Fibroblast of mammary gland (primary cell): ENCODE data around the gene SP6.

Source experiments
- DNase-seq: peaks from one replicate; pipeline ENCODE4 v3.0.0-alpha.2; 2010; ENCODE audit warnings: low read depth
- H3K4me3 ChIP-seq: 2 replicates; pipeline ENCODE4 v1.5.1; 2011; ENCODE audit warnings: low read depth, mild to moderate bottlenecking, low read length, moderate library complexity; ENCODE audit not compliant: control insufficient read depth
- TF ChIP-seq, protein P1 (sequence below): conservative IDR thresholded peaks from 2 replicates; pipeline ENCODE4 v1.5.1; 2011; ENCODE audit warnings: low read depth, low read length, inconsistent platforms; ENCODE audit not compliant: control insufficient read depth, insufficient read depth

The SP6 gene

GRCh38 chr17:47816947-47817346 lies 34.0 kb downstream of the SP6 start:
- no peak overlapping the region for H3K4me3 ChIP-seq
- no peak for DNase-seq

GRCh38 chr17:47816111-47816735 lies 34.7 kb downstream of the SP6 start:
- no peak for DNase-seq
- TF ChIP-seq, protein P1, sequence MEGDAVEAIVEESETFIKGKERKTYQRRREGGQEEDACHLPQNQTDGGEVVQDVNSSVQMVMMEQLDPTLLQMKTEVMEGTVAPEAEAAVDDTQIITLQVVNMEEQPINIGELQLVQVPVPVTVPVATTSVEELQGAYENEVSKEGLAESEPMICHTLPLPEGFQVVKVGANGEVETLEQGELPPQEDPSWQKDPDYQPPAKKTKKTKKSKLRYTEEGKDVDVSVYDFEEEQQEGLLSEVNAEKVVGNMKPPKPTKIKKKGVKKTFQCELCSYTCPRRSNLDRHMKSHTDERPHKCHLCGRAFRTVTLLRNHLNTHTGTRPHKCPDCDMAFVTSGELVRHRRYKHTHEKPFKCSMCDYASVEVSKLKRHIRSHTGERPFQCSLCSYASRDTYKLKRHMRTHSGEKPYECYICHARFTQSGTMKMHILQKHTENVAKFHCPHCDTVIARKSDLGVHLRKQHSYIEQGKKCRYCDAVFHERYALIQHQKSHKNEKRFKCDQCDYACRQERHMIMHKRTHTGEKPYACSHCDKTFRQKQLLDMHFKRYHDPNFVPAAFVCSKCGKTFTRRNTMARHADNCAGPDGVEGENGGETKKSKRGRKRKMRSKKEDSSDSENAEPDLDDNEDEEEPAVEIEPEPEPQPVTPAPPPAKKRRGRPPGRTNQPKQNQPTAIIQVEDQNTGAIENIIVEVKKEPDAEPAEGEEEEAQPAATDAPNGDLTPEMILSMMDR: no peak
- H3K4me3 ChIP-seq: no peak overlapping the region

More at GRCh38 chr17:47816947-47817346, 34.0 kb downstream of the SP6 start:
- TF ChIP-seq, protein P1: no peak

- TF ChIP-seq, protein P1: no peak
- DNase-seq: no peak
- H3K4me3 ChIP-seq: no peak overlapping the region
Measured at GRCh38 chr17:47815106-47815918, 35.7 kb downstream of the SP6 start.

- TF ChIP-seq, protein P1: no peak
- no peak overlapping the region for H3K4me3 ChIP-seq
- no peak for DNase-seq
Measured at GRCh38 chr17:47813512-47814031, 37.4 kb downstream of the SP6 start.

GRCh38 chr17:47813077-47813476 lies 37.9 kb downstream of the SP6 start:
- no peak overlapping the region for H3K4me3 ChIP-seq
- DNase-seq: no peak
- TF ChIP-seq, protein P1: no peak

DNA sequence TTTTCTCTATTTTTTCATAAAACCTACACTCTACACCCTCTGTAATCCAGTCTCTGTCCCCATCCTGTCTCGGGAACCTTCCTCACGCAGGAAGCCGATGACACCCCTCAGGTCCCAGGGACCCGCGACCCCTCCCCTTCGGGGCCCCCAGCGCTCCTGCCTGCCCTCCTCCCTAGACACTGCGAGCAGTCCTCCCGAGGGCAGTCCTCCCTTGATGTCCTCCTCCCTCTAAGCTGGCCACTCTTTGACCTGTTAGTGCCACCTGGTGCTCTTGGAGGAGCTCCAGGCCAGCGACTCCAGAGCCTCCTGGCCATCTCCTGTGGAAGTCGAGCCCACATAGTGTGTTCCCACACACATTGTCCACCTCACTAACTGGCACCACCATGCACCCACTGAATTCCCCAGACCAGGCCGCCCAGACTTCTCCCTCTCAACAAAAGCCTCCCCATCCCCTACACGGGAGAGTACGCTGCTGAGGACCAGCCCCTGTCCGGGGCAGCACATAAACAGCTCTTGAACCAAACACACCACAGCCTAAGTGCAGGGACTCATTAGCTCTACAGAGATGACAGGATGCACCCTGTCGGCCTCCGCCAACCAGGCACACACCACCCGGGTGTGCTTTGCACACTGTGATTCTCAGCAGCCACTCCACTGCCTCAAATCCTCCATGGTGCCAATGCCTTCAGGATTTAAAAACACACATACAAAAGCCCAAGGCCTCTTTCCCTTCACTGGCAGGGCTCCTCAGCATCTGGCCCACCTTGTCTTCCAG lies 38.6 kb downstream of the SP6 start:
- TF ChIP-seq, protein P1: no peak
- H3K4me3 ChIP-seq: no peak overlapping the region
- DNase-seq: no peak
